ENCODE results near the gene CHSY3.

- TF ChIP-seq, protein P1, sequence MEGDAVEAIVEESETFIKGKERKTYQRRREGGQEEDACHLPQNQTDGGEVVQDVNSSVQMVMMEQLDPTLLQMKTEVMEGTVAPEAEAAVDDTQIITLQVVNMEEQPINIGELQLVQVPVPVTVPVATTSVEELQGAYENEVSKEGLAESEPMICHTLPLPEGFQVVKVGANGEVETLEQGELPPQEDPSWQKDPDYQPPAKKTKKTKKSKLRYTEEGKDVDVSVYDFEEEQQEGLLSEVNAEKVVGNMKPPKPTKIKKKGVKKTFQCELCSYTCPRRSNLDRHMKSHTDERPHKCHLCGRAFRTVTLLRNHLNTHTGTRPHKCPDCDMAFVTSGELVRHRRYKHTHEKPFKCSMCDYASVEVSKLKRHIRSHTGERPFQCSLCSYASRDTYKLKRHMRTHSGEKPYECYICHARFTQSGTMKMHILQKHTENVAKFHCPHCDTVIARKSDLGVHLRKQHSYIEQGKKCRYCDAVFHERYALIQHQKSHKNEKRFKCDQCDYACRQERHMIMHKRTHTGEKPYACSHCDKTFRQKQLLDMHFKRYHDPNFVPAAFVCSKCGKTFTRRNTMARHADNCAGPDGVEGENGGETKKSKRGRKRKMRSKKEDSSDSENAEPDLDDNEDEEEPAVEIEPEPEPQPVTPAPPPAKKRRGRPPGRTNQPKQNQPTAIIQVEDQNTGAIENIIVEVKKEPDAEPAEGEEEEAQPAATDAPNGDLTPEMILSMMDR (IDR thresholded peaks at IDR 0.05; ENCODE audit: insufficient read depth, low read depth, low read length) = no peak
- TF ChIP-seq EZH2 (IDR thresholded peaks at IDR 0.05; ENCODE audit: insufficient read depth, low read length) = no peak
Observed at GRCh38 chr5:129884322-129884721, 19.9 kb upstream of the CHSY3 start.
